H1 (cell line): ENCODE data around the gene SLU7. TPM values are rescaled to one million over a fixed set of nuclear protein-coding genes. Genes with fewer than 3 reads are reported as not detected.

Source experiments
- CTCF ChIA-PET: fragments of 300-600 bp; sonication (Branson Sonifier 250); formaldehyde crosslinking; loops from one replicate; lab custom pipeline; 2021; ENCODE audit not compliant: partially characterized antibody; lab: Charles Lee
- POLR2A ChIA-PET: fragments of 300-600 bp; sonication (Branson Sonifier 250); formaldehyde crosslinking; loops from one replicate; lab custom pipeline; 2021; ENCODE audit warnings: inconsistent platforms; ENCODE audit not compliant: partially characterized antibody; lab: Charles Lee
- DNase-seq, 2 experiments: peaks; one replicate each; pipeline versions ENCODE4 v3.0.0 to v3.0.0-alpha.2; 2010 to 2022; ENCODE audit warnings: low spot score in 2 of 2, low read depth in 1 of 2, mixed read lengths in 1 of 2
- FAIRE-seq: peaks from 2 replicates; lab custom pipeline; 2011; peaks lifted over from hg19 to GRCh38; lab: Jason Lieb, UNC
- H2AFZ ChIP-seq: 2 replicates; pipeline ENCODE4 v1.8.1; 2012; ENCODE audit warnings: low read length, inconsistent platforms
- H2AK5ac ChIP-seq: 2 replicates; pipeline ENCODE4 v1.6.1; 2013; ENCODE audit warnings: low read depth, low read length
- H2BK120ac ChIP-seq: replicated peaks from 2 replicates; pipeline ENCODE3; 2013; ENCODE audit warnings: low read depth, low read length, inconsistent platforms
- H2BK12ac ChIP-seq: 2 replicates; pipeline ENCODE4 v1.6.1; 2013; ENCODE audit warnings: low read depth, low read length
- H2BK15ac ChIP-seq: 2 replicates; pipeline ENCODE4 v1.6.1; 2013; ENCODE audit warnings: low read length
- H2BK20ac ChIP-seq: 2 replicates; pipeline ENCODE4 v1.6.1; 2013; ENCODE audit warnings: low read length
- H2BK5ac ChIP-seq: 2 replicates; pipeline ENCODE4 v1.6.1; 2013; ENCODE audit warnings: low read depth, low read length
- H3K14ac ChIP-seq: 2 replicates; pipeline ENCODE4 v1.6.1; 2013; ENCODE audit warnings: inconsistent platforms; ENCODE audit not compliant: insufficient read length
- H3K18ac ChIP-seq: 2 replicates; pipeline ENCODE4 v1.6.1; 2013; ENCODE audit warnings: low read length; ENCODE audit errors: extremely low read depth
- H3K23ac ChIP-seq: 2 replicates; pipeline ENCODE4 v1.6.1; 2013; ENCODE audit warnings: inconsistent platforms; ENCODE audit not compliant: insufficient read length
- H3K23me2 ChIP-seq: 2 replicates; pipeline ENCODE4 v1.6.1; 2013; ENCODE audit warnings: low read depth, low read length
- H3K27ac ChIP-seq: 2 replicates; pipeline ENCODE4 v1.6.1; 2011; ENCODE audit warnings: low read depth, low read length, inconsistent platforms
- H3K27me3 ChIP-seq, 4 experiments: replicated peaks in 1 of 4; 1 replicate in 1 of 4; 2 replicates in 3 of 4; pipeline versions ENCODE4 v1.6.1 to v1.8.1; 2011 to 2013; ENCODE audit warnings: low read length in 3 of 4, mild to moderate bottlenecking in 3 of 4, inconsistent platforms in 2 of 4, mixed read lengths in 2 of 4, moderate library complexity in 1 of 4; ENCODE audit not compliant: control insufficient read depth in 3 of 4, insufficient read depth in 3 of 4; ENCODE audit errors: extremely low read depth in 1 of 4
- H3K36me3 ChIP-seq, 4 experiments: 2 replicates each; pipeline versions ENCODE4 v1.6.1 to v1.8.1; 2011 to 2013; ENCODE audit warnings: mild to moderate bottlenecking in 4 of 4, low read length in 3 of 4, moderate library complexity in 2 of 4, control low read depth in 1 of 4, inconsistent platforms in 1 of 4; ENCODE audit not compliant: insufficient read depth in 4 of 4, control insufficient read depth in 2 of 4
- H3K4ac ChIP-seq: replicated peaks from 2 replicates; pipeline ENCODE3; 2013; ENCODE audit warnings: low read length, low read depth, mixed read lengths, inconsistent platforms; ENCODE audit not compliant: insufficient read length
- H3K4me1 ChIP-seq, 4 experiments: replicated peaks in 1 of 4; 1 replicate in 1 of 4; 2 replicates in 3 of 4; pipeline versions ENCODE4 v1.6.1 to v1.8.1; 2011 to 2013; ENCODE audit warnings: low read length in 3 of 4, inconsistent platforms in 2 of 4, mixed read lengths in 1 of 4; ENCODE audit not compliant: insufficient read depth in 4 of 4, control insufficient read depth in 3 of 4
- H3K4me2 ChIP-seq, 2 experiments: 2 replicates each; pipeline versions ENCODE4 v1.6.1 to v1.8.1; 2011 to 2013; ENCODE audit warnings: low read depth in 2 of 2, low read length in 2 of 2, control low read depth in 1 of 2, inconsistent platforms in 1 of 2, mild to moderate bottlenecking in 1 of 2; ENCODE audit not compliant: insufficient read depth in 1 of 2
- H3K4me3 ChIP-seq, 4 experiments: fragments of 200-600, 300-600 bp in 1 of 4; sonication (generic), shearing (Covaris generic), sonication (Bioruptor Twin) in 1 of 4; 2 replicates each; pipeline versions ENCODE4 v1.5.1 to v1.8.1; 2011 to 2016; ENCODE audit warnings: low read length in 4 of 4, low read depth in 3 of 4, control low read depth in 2 of 4, inconsistent platforms in 2 of 4, mild to moderate bottlenecking in 2 of 4, mixed read lengths in 1 of 4, moderate library complexity in 1 of 4; ENCODE audit not compliant: insufficient read depth in 2 of 4; ENCODE audit errors: extremely low read depth in 1 of 4
- H3K56ac ChIP-seq: replicated peaks from 2 replicates; pipeline ENCODE3; 2013; ENCODE audit warnings: low read depth, mild to moderate bottlenecking, mixed read lengths, low read length, inconsistent platforms; ENCODE audit not compliant: insufficient read length
- H3K79me1 ChIP-seq: 2 replicates; pipeline ENCODE4 v1.6.1; 2013; ENCODE audit warnings: low read depth, low read length, control low read depth
- H3K79me2 ChIP-seq, 2 experiments: 2 replicates each; pipeline versions ENCODE4 v1.6.1 to v1.8.1; 2012 to 2013; ENCODE audit warnings: low read length in 2 of 2, mild to moderate bottlenecking in 2 of 2, inconsistent platforms in 1 of 2; ENCODE audit not compliant: insufficient read depth in 2 of 2, control insufficient read depth in 1 of 2
- H3K9ac ChIP-seq, 4 experiments: replicated peaks in 1 of 4; 1 replicate in 1 of 4; 2 replicates in 3 of 4; pipeline versions ENCODE4 v1.6.1 to v1.8.1; 2011 to 2013; ENCODE audit warnings: low read depth in 3 of 4, low read length in 3 of 4, control low read depth in 2 of 4, mild to moderate bottlenecking in 2 of 4, moderate library complexity in 2 of 4, inconsistent platforms in 1 of 4; ENCODE audit errors: extremely low read depth in 1 of 4
- H3K9me3 ChIP-seq, 2 experiments: 2 replicates each; pipeline versions ENCODE4 v1.6.1 to v1.8.1; 2012 to 2013; ENCODE audit warnings: mild to moderate bottlenecking in 2 of 2, moderate library complexity in 2 of 2, control low read depth in 1 of 2, inconsistent platforms in 1 of 2, low read depth in 1 of 2, low read length in 1 of 2, mixed read lengths in 1 of 2; ENCODE audit not compliant: insufficient read depth in 2 of 2
- H4K20me1 ChIP-seq, 2 experiments: replicated peaks in 1 of 2; 2 replicates each; pipeline versions ENCODE3 to v1.8.1; 2011 to 2013; ENCODE audit warnings: inconsistent platforms in 2 of 2, low read length in 2 of 2, mild to moderate bottlenecking in 1 of 2; ENCODE audit not compliant: insufficient read depth in 2 of 2, control insufficient read depth in 1 of 2
- H4K5ac ChIP-seq: 2 replicates; pipeline ENCODE4 v1.6.1; 2013; ENCODE audit warnings: low read length, low read depth, mixed read lengths, inconsistent platforms; ENCODE audit not compliant: insufficient read length
- H4K8ac ChIP-seq: 2 replicates; pipeline ENCODE4 v1.8.0; 2013; ENCODE audit warnings: mild to moderate bottlenecking, moderate library complexity, low read length, inconsistent platforms; ENCODE audit not compliant: insufficient read depth; ENCODE audit errors: extremely low read depth
- H4K91ac ChIP-seq: replicated peaks from 2 replicates; pipeline ENCODE3; 2013; ENCODE audit warnings: low read length, mixed read lengths, inconsistent platforms; ENCODE audit not compliant: insufficient read length
- CHD2 ChIP-seq: IDR thresholded peaks from 2 replicates; pipeline ENCODE4 v1.6.1; 2012; ENCODE audit warnings: low read length, improper control_type of control experiment
- KDM5A ChIP-seq: fragments of 200-600 bp; IDR thresholded peaks from 2 replicates; pipeline ENCODE4 v1.7.1; 2012; ENCODE audit warnings: mild to moderate bottlenecking, low read length, inconsistent platforms, mixed read lengths
- MAFK ChIP-seq: IDR thresholded peaks from 2 replicates; pipeline ENCODE4 v1.6.1; 2012; ENCODE audit warnings: low read depth, mild to moderate bottlenecking, improper control_type of control experiment, low read length
- RNF2 ChIP-seq: fragments of 200-900, 300-1000 bp; sonication (generic); IDR thresholded peaks from 2 replicates; pipeline ENCODE4 v1.7.1; 2016; ENCODE audit warnings: borderline replicate concordance, low read depth, mild to moderate bottlenecking, antibody characterized with exemption, low read length; ENCODE audit not compliant: poor library complexity, severe bottlenecking; ENCODE audit errors: missing control alignments
- SAP30 ChIP-seq: fragments of 300-600 bp; sonication (generic); IDR thresholded peaks from 2 replicates; pipeline ENCODE4 v1.7.1; 2012; ENCODE audit warnings: low read length, moderate library complexity, mild to moderate bottlenecking, inconsistent platforms; ENCODE audit not compliant: insufficient read depth, insufficient replicate concordance
- TAF1 ChIP-seq: IDR thresholded peaks from 2 replicates; pipeline ENCODE4 v1.6.1; 2011; ENCODE audit warnings: mild to moderate bottlenecking, low read depth, low read length
- WGBS, 2 experiments: shearing (Covaris generic) in 1 of 2; methylation state at CpG; one replicate each; pipeline versions ENCODE4 v1.1.6 to v1.1.7; 2013 to 2015; ENCODE audit warnings: low lambda C conversion rate in 2 of 2, mixed read lengths in 2 of 2, inconsistent platforms in 1 of 2, low coverage in 1 of 2, missing lambda C conversion rate in 1 of 2; ENCODE audit not compliant: insufficient replicate concordance in 2 of 2, insufficient coverage in 1 of 2, insufficient read length in 1 of 2; ENCODE audit errors: extremely low coverage in 1 of 2, missing lambda C conversion rate in 1 of 2; 5-methylcytosine and 5-hydroxymethylcytosine counted together
- polyA plus RNA-seq, 7 experiments: library from polyadenylated mRNA; depleted of rRNA in 3 of 7; stranded (reverse) in 5 of 7; unstranded in 2 of 7; fragments of >200 nt in 5 of 7; fragments of 200-250 nt in 2 of 7; gene quantifications; 1 replicate in 5 of 7; 2 replicates in 1 of 7; 4 replicates in 1 of 7; pipeline versions ENCODE4 v1.2.1 to v1.2.3, GENCODE V29; 2011 to 2013; ENCODE audit warnings: missing spikeins in 2 of 7, mixed read lengths in 2 of 7
- total RNA-seq: library from RNA; stranded (reverse); fragmentation: NEBNext Ultra II Directional; extraction: Animal tissue kit (Norgen Biotek cat#: 25700); gene quantifications from 2 replicates; pipeline ENCODE4 v1.2.1, GENCODE V29; 2021
- TF ChIP-seq, protein P1 (sequence below), 3 experiments: IDR thresholded peaks; 1 replicate in 2 of 3; 2 replicates in 1 of 3; pipeline versions ENCODE4 v1.5.1 to v1.6.1; 2011; ENCODE audit warnings: low read length in 3 of 3, mild to moderate bottlenecking in 3 of 3, inconsistent platforms in 2 of 3, low read depth in 1 of 3, moderate library complexity in 1 of 3; ENCODE audit not compliant: insufficient read depth in 1 of 3; ENCODE audit errors: control extremely low read depth in 1 of 3

Gene SLU7
- total and polyA plus RNA-seq, 2 of the 8 experiments (the other 6 are each of a cell fraction or from before 2014, with no cell fraction given) = 6.0 to 34.1 TPM

DNA sequence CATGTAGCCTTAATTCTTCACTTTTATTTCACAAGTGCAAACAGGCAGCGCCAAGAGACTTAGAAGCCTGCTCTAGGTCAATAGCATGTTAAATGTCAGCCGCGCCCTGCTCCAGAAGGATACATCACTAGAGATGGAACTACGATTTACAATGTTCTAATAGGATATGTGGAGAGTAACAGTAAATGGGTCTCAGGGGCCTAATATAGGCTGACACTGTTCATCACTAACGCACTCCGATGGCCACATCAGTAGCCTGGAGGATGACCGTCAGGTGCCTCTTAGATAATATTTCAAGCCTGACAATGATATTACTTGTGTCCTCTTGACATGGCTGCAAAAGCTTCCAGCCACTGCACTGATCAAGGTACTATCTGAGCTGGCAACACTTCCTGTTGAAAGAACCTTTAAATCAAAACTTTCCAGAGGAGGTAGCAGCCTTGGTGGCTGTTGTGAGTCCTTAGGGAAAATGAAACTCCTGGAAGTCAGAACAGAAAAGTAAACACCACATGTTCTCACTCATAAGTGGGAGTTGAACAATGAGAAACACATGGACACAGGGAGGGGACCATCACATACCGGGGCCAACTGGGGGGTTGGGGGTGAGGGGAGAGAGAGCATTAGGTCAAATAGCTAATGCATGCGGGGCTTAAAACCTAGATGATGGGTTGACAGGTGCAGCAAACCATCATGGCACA is 37.7 kb upstream of the SLU7 start:
- H2BK20ac ChIP-seq = no peak overlapping the region
- FAIRE-seq = no peak
- CTCF ChIA-PET = interaction anchor here (5.4 kb wide), 1 partner anchor 18 kb away, joined by 47 read pairs; no protein-coding TSS in a partner anchor

More for the DNA sequence above, 37.7 kb upstream of the SLU7 start:
- H2AFZ ChIP-seq = no peak overlapping the region
- no peaks in the 10 kb centered on the region for H3K79me1 ChIP-seq
- H3K4ac ChIP-seq = no peak overlapping the region
- H3K9me3 ChIP-seq = no peaks in the 10 kb centered on the region; a peak in 1 of 4 replicates
- no peaks in the 10 kb centered on the region for H4K20me1 ChIP-seq
- no peak overlapping the region for H3K4me2 ChIP-seq
- no peak overlapping the region for H3K14ac ChIP-seq
- no peak overlapping the region for H3K9ac ChIP-seq
- H2BK120ac ChIP-seq = no peak overlapping the region
- no peak overlapping the region for H4K91ac ChIP-seq
- H4K8ac ChIP-seq = no peak overlapping the region
- WGBS, 2 experiments = 92% methylated on average over 9 of the region's 9 CpGs; no CpG with 5 or more reads in 1 of the 2 experiments
- no peaks in the 10 kb centered on the region for H3K4me1 ChIP-seq
- no peak overlapping the region for H2BK5ac ChIP-seq
- no peak for TF ChIP-seq MAFK
- TF ChIP-seq, protein P1, sequence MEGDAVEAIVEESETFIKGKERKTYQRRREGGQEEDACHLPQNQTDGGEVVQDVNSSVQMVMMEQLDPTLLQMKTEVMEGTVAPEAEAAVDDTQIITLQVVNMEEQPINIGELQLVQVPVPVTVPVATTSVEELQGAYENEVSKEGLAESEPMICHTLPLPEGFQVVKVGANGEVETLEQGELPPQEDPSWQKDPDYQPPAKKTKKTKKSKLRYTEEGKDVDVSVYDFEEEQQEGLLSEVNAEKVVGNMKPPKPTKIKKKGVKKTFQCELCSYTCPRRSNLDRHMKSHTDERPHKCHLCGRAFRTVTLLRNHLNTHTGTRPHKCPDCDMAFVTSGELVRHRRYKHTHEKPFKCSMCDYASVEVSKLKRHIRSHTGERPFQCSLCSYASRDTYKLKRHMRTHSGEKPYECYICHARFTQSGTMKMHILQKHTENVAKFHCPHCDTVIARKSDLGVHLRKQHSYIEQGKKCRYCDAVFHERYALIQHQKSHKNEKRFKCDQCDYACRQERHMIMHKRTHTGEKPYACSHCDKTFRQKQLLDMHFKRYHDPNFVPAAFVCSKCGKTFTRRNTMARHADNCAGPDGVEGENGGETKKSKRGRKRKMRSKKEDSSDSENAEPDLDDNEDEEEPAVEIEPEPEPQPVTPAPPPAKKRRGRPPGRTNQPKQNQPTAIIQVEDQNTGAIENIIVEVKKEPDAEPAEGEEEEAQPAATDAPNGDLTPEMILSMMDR (IDR thresholded peaks at IDR 0.05; ENCODE audit: control extremely low read depth in 1 of 3, insufficient read depth in 1 of 3, low read depth in 1 of 3, low read length in 3 of 3) = no peak
- no peak for TF ChIP-seq RNF2
- no peak for TF ChIP-seq CHD2
- TF ChIP-seq KDM5A = no peak
- TF ChIP-seq TAF1 = no peak
- TF ChIP-seq SAP30 = no peak
- H4K5ac ChIP-seq = no peak overlapping the region
- no peak overlapping the region for H3K18ac ChIP-seq
- no peak overlapping the region for H3K56ac ChIP-seq
- H3K4me3 ChIP-seq = no peak overlapping the region
- H2AK5ac ChIP-seq = no peak overlapping the region
- H3K79me2 ChIP-seq = no peaks in the 10 kb centered on the region
- H3K23ac ChIP-seq = no peak overlapping the region
- POLR2A ChIA-PET = no interaction called here
- H3K27ac ChIP-seq = no peak overlapping the region
- no peaks in the 10 kb centered on the region for H3K27me3 ChIP-seq
- DNase-seq = peak in 1 of 2 experiments; percentile 23
- H2BK12ac ChIP-seq = no peak overlapping the region
- no peak overlapping the region for H2BK15ac ChIP-seq
- no peaks in the 10 kb centered on the region for H3K36me3 ChIP-seq
- no peaks in the 10 kb centered on the region for H3K23me2 ChIP-seq
